ENCODE results near the gene PRAMEF1.
"Not testable (repeated sequence)": the region's sequence is repeated elsewhere in the genome, so short reads cannot be mapped to it uniquely, and the experiment has no call there.

PRAMEF1 gene, protein sequence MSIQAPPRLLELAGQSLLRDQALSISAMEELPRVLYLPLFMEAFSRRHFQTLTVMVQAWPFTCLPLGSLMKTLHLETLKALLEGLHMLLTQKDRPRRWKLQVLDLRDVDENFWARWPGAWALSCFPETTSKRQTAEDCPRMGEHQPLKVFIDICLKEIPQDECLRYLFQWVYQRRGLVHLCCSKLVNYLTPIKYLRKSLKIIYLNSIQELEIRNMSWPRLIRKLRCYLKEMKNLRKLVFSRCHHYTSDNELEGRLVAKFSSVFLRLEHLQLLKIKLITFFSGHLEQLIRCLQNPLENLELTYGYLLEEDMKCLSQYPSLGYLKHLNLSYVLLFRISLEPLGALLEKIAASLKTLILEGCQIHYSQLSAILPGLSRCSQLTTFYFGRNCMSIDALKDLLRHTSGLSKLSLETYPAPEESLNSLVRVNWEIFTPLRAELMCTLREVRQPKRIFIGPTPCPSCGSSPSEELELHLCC

DNA sequence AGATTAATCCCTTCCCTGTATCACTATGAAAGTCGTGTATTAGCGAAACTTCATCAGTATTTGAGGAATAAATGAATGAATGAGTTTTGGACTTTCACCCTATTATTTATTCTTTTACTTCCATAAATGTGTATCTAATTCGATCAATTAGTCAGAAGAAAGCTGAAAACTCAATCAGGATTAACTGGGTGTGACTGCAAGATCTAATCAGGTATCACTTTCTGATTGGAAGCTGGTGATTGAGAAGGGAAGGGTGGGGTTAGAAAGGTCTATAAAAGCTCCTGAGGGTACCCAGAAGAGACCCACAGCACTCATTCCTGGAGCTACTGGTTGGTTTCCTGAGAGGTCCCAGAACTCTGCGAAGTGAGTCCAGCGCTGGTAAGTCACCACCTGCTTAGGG lies at the start of gene PRAMEF1:
PRAMEF1 (plus strand) TSS at position 301 of the 400 bp plus-strand sequence. CDS start 1,831 bp downstream, outside the sequence.
- not testable (repeated sequence) for DNase-seq (ENCODE audit: low read depth)

DNA sequence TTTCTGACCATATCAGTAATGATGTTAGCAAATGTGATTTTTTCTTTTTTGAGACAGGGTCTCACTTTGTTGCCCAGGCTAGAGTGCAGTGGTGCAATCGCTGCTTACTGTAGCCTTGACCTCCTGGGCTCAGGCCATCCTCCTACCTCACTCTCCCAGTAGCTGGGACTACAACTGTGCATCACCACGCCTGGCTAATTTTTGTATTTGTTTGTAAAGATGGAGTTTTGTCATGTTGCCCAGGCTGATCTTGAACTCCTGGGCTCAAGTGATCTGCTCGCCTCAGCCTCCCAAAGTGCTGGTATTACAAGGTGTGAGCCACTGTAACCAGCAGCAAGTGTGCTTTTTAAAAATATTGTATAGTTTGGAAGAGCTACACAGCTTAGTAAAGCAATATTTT lies 49.3 kb upstream of the PRAMEF1 start:
- no peak for DNase-seq (ENCODE audit: low read depth)

DNA sequence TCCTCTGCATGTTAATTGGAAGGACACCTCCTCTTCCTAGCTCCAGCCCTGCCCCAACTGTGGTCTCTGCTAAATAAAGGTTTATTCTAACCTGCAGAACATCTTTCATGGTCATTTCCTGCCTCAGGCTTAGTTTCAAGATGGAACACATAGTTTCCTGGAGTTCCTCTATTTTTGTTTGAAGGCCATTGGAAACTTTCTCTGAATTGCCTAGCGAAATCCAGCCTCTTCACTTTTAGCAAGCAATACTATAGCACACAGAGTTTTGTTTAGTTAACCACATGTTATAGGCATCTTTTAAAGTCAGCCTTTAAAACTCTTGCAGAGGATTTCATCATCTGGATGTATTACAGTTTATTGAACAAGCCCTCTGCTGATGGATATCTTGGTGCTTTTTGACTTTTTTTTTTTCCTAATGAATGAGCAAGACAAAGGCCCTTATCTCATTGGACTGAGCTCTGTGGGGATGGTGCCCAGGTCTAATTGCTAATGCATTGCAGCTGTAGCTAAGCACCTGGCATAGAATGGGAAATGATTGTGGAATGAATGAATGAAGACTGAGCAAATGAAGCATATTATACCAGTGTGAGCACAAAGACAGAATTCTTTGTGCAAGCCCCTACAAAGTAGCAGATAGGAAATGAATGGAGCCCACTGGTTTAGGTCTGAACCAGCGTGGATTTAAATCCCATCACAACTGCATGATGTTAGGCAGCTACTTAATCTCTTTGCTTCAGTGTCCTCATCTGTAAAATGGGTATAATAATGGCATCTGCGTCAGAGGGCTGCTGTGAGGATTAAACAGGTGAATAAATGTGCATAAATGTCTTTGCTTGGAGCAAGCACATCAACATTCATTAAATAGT lies 45.8 kb upstream of the PRAMEF1 start:
- no peak for DNase-seq (ENCODE audit: low read depth)

DNA sequence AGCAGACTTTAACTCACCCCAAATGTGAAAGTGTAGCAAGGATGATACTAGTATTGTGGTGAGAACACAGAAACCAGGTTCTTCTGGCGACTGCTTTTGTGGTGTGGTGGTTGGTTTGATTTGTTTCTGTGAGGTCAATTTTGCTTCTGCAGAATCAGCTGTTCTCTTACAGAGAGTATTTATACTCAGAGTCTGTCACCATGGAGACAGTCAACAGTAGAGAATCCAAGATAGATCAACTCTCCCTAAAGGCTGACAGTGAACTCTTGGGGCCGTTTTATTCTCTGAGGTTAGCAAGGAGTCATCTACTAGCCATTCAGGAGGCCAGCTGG lies 45.2 kb upstream of the PRAMEF1 start, which contains the start of gene CFAP107:
CFAP107 (plus strand) TSS at position 209 of the 332 bp plus-strand sequence. CDS start 231 bp downstream, outside the sequence.
- peak; percentile 10 for DNase-seq (ENCODE audit: low read depth)

DNA sequence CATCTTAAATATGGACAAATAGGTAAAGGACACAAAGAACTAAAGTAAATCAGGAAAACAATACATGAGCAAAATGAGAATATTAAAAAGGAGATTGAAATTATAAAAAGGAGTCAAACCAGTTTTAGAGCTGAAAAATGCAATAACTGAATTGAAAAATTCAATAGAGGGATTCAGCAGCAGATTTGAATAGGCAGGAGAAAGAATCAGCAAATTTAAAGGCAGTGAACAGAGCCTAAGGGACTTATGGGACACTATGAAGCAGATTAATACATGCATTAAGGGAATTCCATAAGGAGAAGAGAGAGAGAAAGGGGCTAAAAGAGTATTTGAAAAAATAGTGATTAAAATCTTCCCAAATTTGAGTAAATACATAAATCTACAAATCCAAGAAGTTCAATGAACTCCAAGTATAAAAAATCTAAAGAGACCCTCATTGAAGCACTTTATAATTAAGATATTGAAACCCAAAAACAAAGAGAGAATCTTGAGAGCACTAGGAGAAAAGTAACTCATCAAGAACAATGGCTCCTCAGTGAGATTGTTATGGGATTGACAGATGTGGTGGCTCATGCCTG lies 42.3 kb upstream of the PRAMEF1 start:
- no peak for DNase-seq (ENCODE audit: low read depth)

DNA sequence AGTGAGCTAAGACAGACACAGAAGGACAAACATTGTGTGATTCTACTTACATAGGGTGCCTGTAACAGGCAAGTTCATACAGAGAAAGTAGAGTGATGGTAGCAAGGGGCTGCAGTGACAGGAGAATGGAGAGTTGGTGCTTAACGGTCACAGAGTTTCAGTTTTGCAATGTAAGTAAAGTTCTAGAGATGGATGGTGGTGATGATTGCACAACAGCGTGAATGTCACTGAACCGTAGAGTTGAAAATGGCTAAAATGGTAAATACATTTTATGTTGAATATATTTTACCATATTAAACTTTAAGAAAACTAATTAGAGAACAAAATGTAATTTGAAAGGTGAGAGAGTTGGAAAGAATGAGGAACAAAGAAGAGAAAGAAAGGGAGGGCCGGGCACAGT lies 36.5 kb upstream of the PRAMEF1 start:
- DNase-seq (ENCODE audit: low read depth): no peak

DNA sequence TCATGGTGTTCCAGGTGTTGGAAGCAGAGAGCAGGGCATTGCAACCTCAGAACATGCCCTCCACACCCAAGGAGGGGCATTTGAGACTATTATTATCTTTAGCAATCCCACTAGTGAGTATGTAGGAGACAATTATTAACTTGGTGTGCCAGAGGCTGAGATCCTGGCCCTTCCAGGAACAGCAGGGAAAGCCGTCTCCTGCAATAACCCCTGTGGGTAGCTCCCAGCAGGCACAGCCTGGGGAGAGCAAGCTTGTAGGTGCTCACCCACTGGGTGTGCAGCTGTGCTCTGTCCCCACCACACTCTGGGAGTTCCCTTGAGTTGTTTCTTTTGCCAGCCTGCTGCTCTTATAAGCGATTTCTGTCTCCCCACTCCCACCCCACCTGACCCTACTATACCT lies 34.9 kb upstream of the PRAMEF1 start:
- no peak for DNase-seq (ENCODE audit: low read depth)

DNA sequence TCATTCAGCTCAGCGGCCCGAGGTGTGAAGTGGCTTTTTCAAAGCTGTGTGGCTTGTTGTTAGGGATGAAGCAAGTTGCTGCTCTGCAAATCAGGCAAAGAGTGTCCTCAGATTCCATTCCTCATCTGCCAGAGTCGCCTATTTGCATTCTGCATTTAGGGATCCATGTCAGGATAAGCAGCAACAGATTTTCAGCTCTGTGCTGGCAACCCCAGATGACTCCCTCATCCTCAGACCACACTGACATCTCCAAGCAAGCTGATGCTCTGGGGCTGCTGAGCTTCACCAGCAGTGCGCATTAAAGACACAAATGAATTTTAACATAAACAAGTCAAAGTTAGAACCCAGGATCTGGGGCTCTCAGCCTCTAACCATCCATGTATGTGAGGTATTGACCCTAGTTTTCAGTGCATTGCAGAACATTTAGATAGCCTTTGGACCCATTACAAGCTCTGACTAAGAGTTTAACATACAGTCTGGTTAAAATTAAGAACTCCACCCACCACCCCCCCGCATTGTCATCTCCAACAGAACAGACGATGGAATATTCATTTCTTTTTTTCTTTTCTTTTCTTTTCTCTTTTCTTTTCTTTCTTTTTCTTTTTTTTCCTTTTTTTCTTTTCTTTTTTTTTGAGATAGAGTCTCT lies 34.3 kb upstream of the PRAMEF1 start:
- no peak for DNase-seq (ENCODE audit: low read depth)

DNA sequence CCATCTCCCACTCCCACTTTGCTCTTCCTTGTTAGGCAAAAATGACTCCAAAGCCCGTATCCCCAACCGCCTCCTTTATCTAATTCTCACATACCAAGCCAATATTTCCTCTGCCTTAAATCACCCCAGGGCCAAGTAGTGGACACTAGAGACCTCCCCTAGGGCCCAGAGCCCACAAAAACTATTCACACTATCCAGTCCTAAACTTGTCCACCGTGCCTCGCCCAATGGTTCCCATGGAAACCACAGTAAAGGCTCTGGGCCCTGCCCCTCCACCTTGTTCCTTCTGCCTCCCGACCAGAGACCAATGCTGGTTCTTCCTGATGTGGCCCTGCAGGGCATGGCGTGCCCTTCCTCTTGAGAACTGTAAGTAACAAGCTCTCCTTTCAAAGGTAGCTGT lies 33.4 kb upstream of the PRAMEF1 start:
- no peak for DNase-seq (ENCODE audit: low read depth)

DNA sequence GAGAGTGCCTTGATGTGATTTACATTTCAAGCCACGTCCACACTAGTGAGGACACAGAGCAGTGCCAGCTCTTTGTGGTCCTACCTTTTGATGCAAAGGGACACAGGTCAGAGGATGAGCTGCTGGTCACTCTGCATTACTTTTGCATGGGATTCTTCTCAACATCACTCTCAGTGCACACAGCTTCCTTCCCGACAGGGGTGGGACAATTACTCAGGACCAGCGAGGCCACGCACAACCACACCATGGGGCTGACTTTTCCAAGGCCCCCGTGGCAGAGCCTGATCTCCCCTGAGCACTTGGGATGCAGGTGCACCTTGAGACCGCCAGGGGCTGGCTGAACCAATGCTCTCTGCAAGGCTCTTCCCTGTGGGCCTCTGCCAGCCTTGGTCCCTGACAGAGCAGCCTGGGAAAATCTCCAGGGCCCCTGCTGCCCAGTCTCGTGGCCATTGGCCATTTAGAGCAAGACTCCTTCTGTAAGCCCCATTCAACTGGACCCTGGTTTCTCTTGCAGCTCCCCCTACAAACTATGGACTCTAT lies 30.9 kb upstream of the PRAMEF1 start:
- no peak for DNase-seq (ENCODE audit: low read depth)

DNA sequence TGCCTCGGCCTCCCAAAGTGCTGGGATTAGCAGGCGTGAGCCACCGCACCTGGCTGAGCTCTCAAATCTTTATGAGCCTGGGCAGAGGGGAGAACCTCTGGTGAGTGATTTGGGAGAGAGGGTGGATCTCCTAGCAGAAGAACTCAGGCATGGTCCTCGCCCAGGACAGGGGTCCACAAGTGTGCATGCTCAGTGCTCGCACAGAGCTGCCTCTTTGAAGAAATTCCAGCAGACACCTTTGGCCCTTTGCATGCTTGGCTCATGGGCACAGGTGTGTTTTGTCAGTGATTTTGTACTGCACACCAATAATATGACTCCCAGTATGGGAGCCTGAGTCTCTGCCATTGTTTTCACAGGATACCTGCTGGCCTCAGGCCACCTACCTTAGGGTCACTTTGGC lies 29.4 kb upstream of the PRAMEF1 start:
- no peak for DNase-seq (ENCODE audit: low read depth)

DNA sequence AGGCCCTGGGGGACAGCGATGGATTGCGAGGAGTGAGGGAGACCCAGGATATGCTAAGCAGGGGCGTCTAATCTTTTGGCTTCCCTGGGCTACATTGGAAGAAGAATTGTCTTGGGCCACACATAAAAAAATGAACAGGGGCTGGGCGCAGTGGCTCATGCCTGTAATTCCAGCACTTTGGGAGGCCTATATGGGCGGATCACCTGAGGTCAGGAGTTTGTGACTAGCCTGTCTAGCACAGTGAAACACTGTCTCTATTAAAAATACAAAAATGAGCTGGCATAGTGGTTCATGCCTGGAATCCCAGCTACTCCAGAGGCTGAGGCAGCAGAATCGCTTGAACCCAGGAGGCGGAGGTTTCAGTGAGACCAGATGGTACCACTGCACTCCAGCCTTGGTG lies 28.4 kb upstream of the PRAMEF1 start:
- DNase-seq (ENCODE audit: low read depth): no peak

DNA sequence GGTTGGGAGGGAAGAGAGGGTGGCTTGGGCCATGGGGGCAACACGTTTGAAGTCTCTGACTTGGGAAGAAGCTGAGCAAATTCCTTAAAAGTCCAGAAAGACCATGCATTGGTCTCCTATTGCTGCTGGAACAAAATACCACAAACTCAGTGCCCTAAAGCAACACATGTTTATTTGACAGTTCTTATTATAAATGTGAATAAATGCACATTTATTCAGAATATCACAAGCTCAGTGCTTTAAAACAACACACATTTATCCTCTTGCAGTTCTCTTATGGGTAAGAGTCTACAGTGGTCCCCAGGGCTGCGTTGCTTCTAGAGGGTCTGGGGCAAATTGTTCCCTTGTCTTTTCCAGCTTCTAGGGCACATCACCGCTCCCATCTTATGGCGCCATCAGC lies 27.7 kb upstream of the PRAMEF1 start:
- no peak for DNase-seq (ENCODE audit: low read depth)

DNA sequence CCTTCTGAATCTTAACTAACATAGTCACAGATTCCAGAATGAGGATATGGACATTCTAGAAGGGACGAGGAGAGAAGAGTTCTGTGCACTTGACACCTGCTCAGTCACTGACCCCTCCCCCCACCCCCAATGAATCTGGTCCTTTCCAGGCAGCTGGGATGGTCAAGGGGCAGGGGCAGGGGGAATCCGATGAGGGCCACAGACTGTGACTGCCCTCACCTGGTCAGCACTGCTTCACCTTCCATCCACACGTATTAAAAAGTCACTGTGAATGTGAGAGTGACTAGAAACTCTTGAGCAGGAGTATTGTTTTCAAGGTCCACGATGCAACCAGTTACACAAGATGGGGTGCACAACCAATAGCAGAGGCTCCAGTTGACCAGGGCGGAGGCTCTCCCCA lies 27.2 kb upstream of the PRAMEF1 start:
- DNase-seq (ENCODE audit: low read depth): no peak

DNA sequence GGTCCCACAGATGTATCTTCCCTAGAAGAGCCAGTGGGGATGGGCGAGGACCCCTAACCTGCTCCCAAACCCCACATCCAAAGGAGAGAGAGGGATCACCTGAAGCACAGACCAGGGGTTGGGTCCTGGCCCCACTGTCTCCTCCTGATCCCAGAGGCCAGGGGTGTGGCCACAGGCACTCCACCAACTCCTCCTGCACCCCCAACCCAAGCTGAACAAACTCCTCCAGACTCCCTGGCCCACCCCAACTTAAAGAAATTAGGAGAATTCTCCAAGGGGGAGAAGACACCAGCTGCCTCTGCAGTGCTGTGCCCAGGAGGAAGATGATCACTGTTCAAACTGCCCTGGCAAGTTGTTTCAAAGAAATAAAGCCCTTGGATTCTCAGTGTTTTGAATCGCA lies 22.2 kb upstream of the PRAMEF1 start:
- DNase-seq (ENCODE audit: low read depth): no peak

DNA sequence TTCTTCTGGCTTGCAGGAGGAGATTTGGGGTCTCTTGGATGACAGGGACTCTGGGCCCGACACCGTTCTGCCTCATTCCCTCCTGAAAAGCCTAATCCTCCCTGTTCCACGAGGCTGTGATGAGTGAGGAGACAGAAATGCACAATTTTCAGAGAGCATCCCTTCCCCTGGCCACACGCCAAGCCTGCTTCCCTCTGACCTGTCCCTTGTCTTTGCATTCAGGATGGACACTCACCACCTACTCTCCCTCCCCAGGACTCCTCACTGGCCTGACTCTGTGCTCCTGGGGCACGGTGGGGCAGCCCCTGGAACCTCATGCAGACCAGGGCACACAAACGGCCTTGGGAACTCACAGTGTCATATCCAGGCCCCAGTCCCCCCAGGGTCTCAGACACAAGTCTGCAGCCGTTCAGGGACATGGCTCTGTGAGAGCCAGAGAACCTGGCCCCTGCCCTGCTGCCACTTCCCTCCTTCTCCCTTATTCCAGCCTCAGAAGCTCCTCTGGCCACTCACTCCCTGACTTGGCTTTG lies 21.2 kb upstream of the PRAMEF1 start:
- no peak for DNase-seq (ENCODE audit: low read depth)

DNA sequence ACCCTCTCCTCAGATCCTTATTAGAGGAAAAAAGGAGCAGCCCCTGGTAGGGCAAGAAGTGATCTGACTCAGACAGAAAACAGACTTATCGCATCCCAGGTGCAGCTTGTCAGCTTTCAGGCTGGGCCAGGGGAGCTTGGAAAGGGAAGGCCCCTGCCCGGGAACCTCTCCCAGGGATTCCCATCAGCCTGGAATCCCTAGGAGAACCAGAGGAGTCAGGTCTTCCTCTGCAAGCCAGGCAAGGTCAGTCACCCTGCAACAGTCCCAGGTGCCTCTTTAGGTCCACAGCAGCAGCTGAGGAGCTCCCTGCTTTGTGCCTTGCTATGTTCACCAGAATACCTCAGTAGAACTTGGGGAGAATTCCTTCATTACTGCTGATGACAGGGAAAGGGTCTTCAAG lies 20.6 kb upstream of the PRAMEF1 start:
- DNase-seq (ENCODE audit: low read depth): no peak

DNA sequence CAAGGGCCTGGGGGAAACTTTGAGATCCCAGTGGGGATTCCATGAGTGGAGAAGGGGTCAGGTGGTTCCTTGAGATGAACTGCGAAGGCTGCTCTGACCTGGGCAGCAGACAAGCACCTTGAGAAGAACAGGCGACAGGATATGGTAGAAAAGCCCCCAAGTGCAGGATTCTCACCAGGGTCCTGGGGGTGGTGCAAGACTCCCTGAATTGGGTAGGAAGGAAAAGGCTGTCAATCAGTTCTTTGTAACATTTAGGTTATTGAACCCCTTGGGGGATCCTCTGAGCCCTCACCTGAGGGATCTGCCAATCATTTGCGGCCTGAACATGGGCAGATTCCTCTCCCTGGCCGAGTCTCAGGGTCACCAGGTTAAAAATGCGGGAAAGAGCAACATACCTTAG lies 20.0 kb upstream of the PRAMEF1 start:
- no peak for DNase-seq (ENCODE audit: low read depth)

DNA sequence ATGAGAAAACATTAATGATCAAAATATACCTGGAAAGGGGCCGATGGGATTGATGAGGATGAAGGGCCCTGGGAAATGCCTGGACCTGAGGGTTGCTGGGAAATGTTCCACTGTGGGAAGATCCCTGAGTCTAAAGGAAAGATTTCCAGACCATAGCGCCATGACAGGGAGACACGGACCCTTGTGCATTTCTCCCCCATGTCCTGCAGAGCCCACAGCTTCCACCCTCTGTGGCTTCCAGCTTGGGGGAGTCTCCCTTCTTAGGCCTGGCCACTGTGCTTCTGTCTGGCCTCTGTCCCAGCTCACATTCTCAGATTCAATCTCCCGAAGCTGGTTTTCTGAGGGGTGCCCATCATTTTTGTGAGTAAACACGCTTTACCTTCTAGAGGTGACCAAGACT lies 18.7 kb upstream of the PRAMEF1 start:
- DNase-seq (ENCODE audit: low read depth): no peak

DNA sequence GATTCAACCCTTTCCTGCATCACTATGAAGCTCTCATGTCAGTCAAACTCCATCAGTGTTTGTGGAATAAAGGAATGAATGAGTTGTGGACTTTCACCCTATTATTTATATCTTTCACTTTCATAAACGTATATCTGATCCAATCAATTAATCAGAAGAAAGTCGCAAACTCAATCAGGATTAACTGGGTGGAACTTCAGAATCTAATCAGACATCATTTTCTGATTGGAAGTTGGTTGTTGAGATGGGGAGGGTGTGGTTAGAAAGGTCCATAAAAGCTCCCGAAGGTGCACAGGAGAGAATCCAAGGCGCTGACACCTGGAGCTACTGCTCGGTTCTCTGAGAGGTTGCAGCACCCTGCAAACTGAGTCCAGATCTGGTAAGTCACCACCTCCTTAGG lies 17.8 kb upstream of the PRAMEF1 start, which contains the start of gene PRAMEF12:
PRAMEF12 (plus strand) TSS at position 301 of the 400 bp plus-strand sequence. CDS start 1,130 bp downstream, outside the sequence.
- DNase-seq (ENCODE audit: low read depth): no peak

DNA sequence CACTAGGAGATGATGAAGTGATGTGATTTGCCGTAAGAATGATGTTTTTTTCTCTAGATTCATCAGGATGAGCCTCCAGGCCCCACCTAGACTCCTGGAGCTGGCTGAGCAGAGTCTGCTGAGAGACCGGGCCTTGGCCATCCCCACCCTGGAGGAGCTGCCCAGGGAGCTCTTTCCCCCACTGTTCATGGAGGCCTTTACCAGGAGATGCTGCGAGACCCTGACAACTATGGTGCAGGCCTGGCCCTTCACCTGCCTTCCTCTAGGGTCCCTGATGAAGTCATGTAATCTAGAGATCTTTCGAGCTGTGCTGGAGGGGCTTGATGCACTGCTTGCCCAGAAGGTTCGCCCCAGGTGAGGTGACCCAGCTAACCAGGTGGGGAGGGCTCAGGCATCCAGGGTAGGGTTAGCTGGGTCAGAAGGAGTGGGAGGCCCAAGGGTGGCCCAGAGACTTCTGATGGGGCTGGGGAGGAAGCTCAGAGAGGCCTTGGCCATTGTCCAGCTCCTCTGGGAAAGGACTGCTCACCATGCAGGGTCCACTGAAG lies 16.3 kb upstream of the PRAMEF1 start:
- DNase-seq (ENCODE audit: low read depth): no peak
